D341Med (cell line): ENCODE data around the gene DCLK2.

Source experiments
- DNase-seq: peaks from one replicate; pipeline ENCODE4 v3.0.0; 2012; ENCODE audit warnings: low spot score

The DCLK2 gene

GRCh38 chr4:150240011-150240410 lies 161.8 kb downstream of the DCLK2 start:
- DNase-seq, result no peak

- peak; percentile 75 for DNase-seq
Observed at GRCh38 chr4:150242820-150243458, 164.7 kb downstream of the DCLK2 start.

GRCh38 chr4:150243932-150244331 lies 165.7 kb downstream of the DCLK2 start:
- no peak for DNase-seq

- DNase-seq, result no peak
Observed at GRCh38 chr4:150244600-150244999, 166.4 kb downstream of the DCLK2 start.

- DNase-seq, result no peak
Observed at GRCh38 chr4:150247184-150247583, 168.9 kb downstream of the DCLK2 start.

- DNase-seq, result no peak
Observed at GRCh38 chr4:150248181-150248580, 169.9 kb downstream of the DCLK2 start.

- DNase-seq, result no peak
Observed at GRCh38 chr4:150250293-150250997, 172.2 kb downstream of the DCLK2 start.

GRCh38 chr4:150250998-150251651 lies 172.9 kb downstream of the DCLK2 start:
- DNase-seq, result peak; percentile 58

- DNase-seq, result no peak
Observed at GRCh38 chr4:150251752-150252190, 173.5 kb downstream of the DCLK2 start.

GRCh38 chr4:150252306-150252705 lies 174.1 kb downstream of the DCLK2 start:
- no peak for DNase-seq

- no peak for DNase-seq
Observed at GRCh38 chr4:150252741-150253140, 174.5 kb downstream of the DCLK2 start.

GRCh38 chr4:150253416-150253815 lies 175.2 kb downstream of the DCLK2 start:
- no peak for DNase-seq

- DNase-seq, result no peak
Observed at GRCh38 chr4:150253965-150254630, 175.9 kb downstream of the DCLK2 start.

GRCh38 chr4:150255610-150256224 lies 177.5 kb downstream of the DCLK2 start:
- no peak for DNase-seq

- no peak for DNase-seq
Observed at GRCh38 chr4:150256225-150256620, 178.0 kb downstream of the DCLK2 start.

GRCh38 chr4:150256841-150257730 lies 178.8 kb downstream of the DCLK2 start:
- no peak for DNase-seq

GRCh38 chr4:150258569-150258968 lies 180.3 kb downstream of the DCLK2 start:
- DNase-seq, result no peak

GRCh38 chr4:150259861-150260567 lies 181.8 kb downstream of the DCLK2 start:
- DNase-seq, result no peak

GRCh38 chr4:150261571-150261970 lies 183.3 kb downstream of the DCLK2 start:
- no peak for DNase-seq

GRCh38 chr4:150262611-150263010 lies 184.4 kb downstream of the DCLK2 start:
- DNase-seq, result no peak
